ENCODE data around the gene PACC1. TPM values are rescaled to one million over a fixed set of nuclear protein-coding genes. Genes with fewer than 3 reads are reported as not detected.
"Not testable (repeated sequence)": the region's sequence is repeated elsewhere in the genome, so short reads cannot be mapped to it uniquely, and the experiment has no call there.

The PACC1 gene
- total and polyA plus RNA-seq, 12 donors: 1.8 to 5.1 (median 2.4) TPM

DNA sequence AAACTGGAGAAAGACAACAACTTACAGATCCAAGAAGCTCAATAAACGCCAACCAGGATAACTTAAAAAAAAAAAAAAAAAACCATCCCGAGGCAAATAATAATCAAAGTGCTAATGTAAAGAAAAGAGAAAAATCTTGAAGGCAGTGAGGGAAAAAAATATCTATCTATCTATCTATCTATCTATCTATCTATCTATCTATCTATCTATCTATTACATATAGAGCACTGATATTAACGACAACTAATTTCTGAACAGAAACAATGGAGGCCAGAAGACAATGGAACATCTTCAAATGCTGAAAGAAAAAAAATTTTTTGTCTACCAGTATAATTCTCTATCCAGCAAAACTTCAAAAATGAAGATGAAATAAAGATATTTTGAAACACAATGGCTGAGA lies 18.0 kb downstream of the PACC1 start:
- H3K27ac ChIP-seq: no peak overlapping the region
- H3K4me1 ChIP-seq: peaks cover 0 to 4% (median 0%) of the 10 kb centered on the region in 9 donors
- H3K36me3 ChIP-seq: no peaks in the 10 kb centered on the region
- WGBS, 2 donors: 97 to 99% methylated on average over 3 of the region's 3 CpGs
- intact Hi-C loops (cut with DNase I): no loop called here
- no peak for ATAC-seq
- no peaks in the 10 kb centered on the region for H3K27me3 ChIP-seq
- H3K9me3 ChIP-seq: peaks cover 0 to 32% (median 10%) of the 10 kb centered on the region in 11 donors
- TF ChIP-seq, protein P1, sequence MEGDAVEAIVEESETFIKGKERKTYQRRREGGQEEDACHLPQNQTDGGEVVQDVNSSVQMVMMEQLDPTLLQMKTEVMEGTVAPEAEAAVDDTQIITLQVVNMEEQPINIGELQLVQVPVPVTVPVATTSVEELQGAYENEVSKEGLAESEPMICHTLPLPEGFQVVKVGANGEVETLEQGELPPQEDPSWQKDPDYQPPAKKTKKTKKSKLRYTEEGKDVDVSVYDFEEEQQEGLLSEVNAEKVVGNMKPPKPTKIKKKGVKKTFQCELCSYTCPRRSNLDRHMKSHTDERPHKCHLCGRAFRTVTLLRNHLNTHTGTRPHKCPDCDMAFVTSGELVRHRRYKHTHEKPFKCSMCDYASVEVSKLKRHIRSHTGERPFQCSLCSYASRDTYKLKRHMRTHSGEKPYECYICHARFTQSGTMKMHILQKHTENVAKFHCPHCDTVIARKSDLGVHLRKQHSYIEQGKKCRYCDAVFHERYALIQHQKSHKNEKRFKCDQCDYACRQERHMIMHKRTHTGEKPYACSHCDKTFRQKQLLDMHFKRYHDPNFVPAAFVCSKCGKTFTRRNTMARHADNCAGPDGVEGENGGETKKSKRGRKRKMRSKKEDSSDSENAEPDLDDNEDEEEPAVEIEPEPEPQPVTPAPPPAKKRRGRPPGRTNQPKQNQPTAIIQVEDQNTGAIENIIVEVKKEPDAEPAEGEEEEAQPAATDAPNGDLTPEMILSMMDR (IDR thresholded peaks at IDR 0.05): no peak
- H3K4me3 ChIP-seq: no peak overlapping the region
- no peak for DNase-seq

- H3K4me1 ChIP-seq; H3K4me3 ChIP-seq; ATAC-seq; H3K27ac ChIP-seq; H3K36me3 ChIP-seq; DNase-seq; H3K27me3 ChIP-seq; intact Hi-C loops (cut with DNase I): not testable (repeated sequence)
- 92 to 95% methylated on average over 5 of the region's 6 CpGs for WGBS, 2 donors
- peaks cover 0 to 39% (median 10%) of the 10 kb centered on the region in 11 donors for H3K9me3 ChIP-seq
Measured at GRCh38 chr1:212395678-212396437, 18.8 kb downstream of the PACC1 start.

DNA sequence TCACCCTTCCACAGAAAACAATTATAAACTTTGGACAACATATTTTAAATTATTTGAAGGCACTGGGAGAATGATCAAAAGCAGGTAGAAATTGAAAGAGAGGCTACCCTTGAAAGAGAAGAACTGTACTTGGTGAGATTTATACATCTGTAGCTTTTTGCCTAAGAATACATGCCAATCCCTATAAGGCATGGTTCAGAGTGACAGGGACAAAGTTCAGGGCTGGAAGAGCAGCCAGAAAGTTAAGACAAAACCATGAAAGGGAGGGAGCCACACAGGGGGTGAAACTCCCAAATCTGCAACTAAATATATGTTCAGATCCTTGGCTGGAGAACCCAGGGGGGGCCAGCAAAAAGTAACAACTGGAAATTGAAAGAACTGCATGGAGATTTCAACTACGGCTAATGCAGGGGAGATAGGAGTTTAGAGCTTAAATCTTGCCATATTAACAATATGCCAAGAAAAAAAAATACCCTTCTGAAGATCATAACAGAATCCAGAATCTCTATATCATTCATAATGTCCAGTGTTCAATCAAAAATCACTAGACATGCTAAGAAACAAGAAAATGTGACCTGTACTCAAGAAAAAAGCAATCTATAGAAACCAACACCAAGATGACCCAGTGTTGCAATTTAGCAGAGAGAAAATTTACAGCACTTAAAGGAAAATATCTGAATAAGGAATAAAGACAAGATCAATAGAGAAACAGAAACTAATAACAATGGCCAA lies 25.5 kb downstream of the PACC1 start:
- Histone ChIP-seq H3K36me3 (peaks cover 0 to 27% (median 12%) of the 10 kb centered on the region in 9 donors), H3K9me3 (peaks cover 0 to 30% (median 5%) of the 10 kb centered on the region in 11 donors), H3K4me3 (no peak overlapping the region), H3K4me1 (no peaks in the 10 kb centered on the region), H3K27me3 (no peaks in the 10 kb centered on the region), H3K27ac (no peak overlapping the region)
- TF ChIP-seq, protein P1 (IDR thresholded peaks at IDR 0.05): no peak
- intact Hi-C loops (cut with DNase I): no loop called here
- DNase-seq: no peak
- 98 to 100% methylated on average over 1 of the region's 1 CpG for WGBS, 2 donors
- ATAC-seq: no peak

DNA sequence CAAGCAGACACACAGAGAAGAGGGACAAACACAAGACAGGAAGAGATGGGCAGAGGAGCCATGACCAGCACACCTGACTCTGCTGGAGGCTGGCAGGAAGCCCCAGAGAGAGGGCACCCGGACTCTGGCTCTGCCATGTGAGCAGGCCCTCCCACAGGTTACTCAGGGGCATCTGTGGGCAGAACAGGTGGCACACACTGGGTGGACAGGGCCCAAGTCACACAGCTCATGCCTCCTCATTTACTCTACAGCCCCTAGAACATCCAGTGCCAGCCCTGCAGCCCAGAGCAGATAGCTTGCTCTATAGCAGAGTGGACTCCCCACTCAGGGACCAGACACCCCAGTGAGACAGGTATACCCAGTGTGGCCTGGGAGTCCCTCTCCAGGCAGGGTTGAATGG lies 28.7 kb downstream of the PACC1 start:
- no peaks in the 10 kb centered on the region for H3K4me1 ChIP-seq
- intact Hi-C loops (cut with DNase I): no loop called here
- TF ChIP-seq, protein P1 (IDR thresholded peaks at IDR 0.05): no peak
- no peak overlapping the region for H3K27ac ChIP-seq
- peaks cover 0 to 21% (median 5%) of the 10 kb centered on the region in 11 donors for H3K9me3 ChIP-seq
- WGBS, 2 donors: 75 to 83% methylated on average over 1 of the region's 1 CpG
- no peaks in the 10 kb centered on the region for H3K27me3 ChIP-seq
- peaks cover 0 to 44% (median 17%) of the 10 kb centered on the region in 9 donors for H3K36me3 ChIP-seq
- DNase-seq (no peak), ATAC-seq (no peak)
- no peak overlapping the region for H3K4me3 ChIP-seq
